Naive thymus-derived CD4-positive, alpha-beta T cell (primary cell): Measurements from ENCODE around the gene CREB5. TPM values are rescaled to one million over a fixed set of nuclear protein-coding genes. Genes with fewer than 3 reads are reported as not detected.

Experiments
- ATAC-seq: fragments of 150-1000 bp; cut with Tn5 transposase; 2 replicates; pipeline ENCODE4 v1.10.0; 2021; ENCODE audit warnings: mild to moderate bottlenecking, moderate library complexity
- CTCF ChIA-PET: fragments of 350-600 bp; sonication (Branson Sonifier 250); formaldehyde crosslinking; loops from one replicate; lab custom pipeline; 2021; ENCODE audit warnings: antibody characterized with exemption; lab: Charles Lee
- POLR2A ChIA-PET: fragments of 350-600 bp; sonication (Branson Sonifier 250); formaldehyde crosslinking; loops from one replicate; lab custom pipeline; 2021; ENCODE audit warnings: antibody characterized with exemption, inconsistent platforms; lab: Charles Lee
- DNase-seq, 9 donors: peaks; one replicate each; pipeline versions ENCODE4 v3.0.0 to v3.0.0-alpha.2; 2020 to 2022; ENCODE audit warnings: mixed read lengths in 1 of 9
- H3K27ac ChIP-seq: one replicate; pipeline ENCODE4 v1.7.0; 2013; ENCODE audit warnings: mild to moderate bottlenecking, low read depth, low read length, moderate library complexity
- H3K27me3 ChIP-seq, 2 donors: one replicate each; pipeline ENCODE4 v1.7.0; 2013; ENCODE audit warnings: low read length in 2 of 2, mild to moderate bottlenecking in 2 of 2, moderate library complexity in 2 of 2; ENCODE audit not compliant: control insufficient read depth in 2 of 2, insufficient read depth in 2 of 2
- H3K36me3 ChIP-seq, 3 experiments: 1 replicate in 2 of 3; 2 replicates in 1 of 3; pipeline ENCODE4 v1.7.0; 2013; ENCODE audit warnings: low read length in 3 of 3, mild to moderate bottlenecking in 3 of 3, moderate library complexity in 1 of 3; ENCODE audit not compliant: insufficient read depth in 3 of 3, control insufficient read depth in 2 of 3
- H3K4me1 ChIP-seq, 2 donors: one replicate each; pipeline ENCODE4 v1.7.0; 2013; ENCODE audit warnings: low read length in 2 of 2, mild to moderate bottlenecking in 2 of 2, moderate library complexity in 1 of 2; ENCODE audit not compliant: control insufficient read depth in 2 of 2, insufficient read depth in 2 of 2
- H3K4me3 ChIP-seq: 2 replicates; pipeline ENCODE4 v1.7.0; 2013; ENCODE audit warnings: mild to moderate bottlenecking, low read length
- H3K9me3 ChIP-seq, 3 experiments: 1 replicate in 2 of 3; 2 replicates in 1 of 3; pipeline ENCODE4 v1.7.0; 2013; ENCODE audit warnings: low read length in 3 of 3; ENCODE audit not compliant: control insufficient read depth in 2 of 3
- H3K27ac Mint-ChIP-seq, 9 donors: one replicate each; pipeline ENCODE4 v1.8.0; 2020 to 2022; ENCODE audit warnings: mixed read lengths in 9 of 9, mild to moderate bottlenecking in 8 of 9, moderate library complexity in 5 of 9, inconsistent platforms in 2 of 9
- H3K27me3 Mint-ChIP-seq, 5 donors: one replicate each; pipeline ENCODE4 v1.8.0; 2021 to 2022; ENCODE audit warnings: mixed read lengths in 5 of 5, mild to moderate bottlenecking in 1 of 5
- H3K36me3 Mint-ChIP-seq, 5 donors: one replicate each; pipeline ENCODE4 v1.8.0; 2020 to 2022; ENCODE audit warnings: mixed read lengths in 5 of 5, mild to moderate bottlenecking in 3 of 5, inconsistent platforms in 1 of 5
- H3K4me1 Mint-ChIP-seq, 7 donors: one replicate each; pipeline ENCODE4 v1.8.0; 2020 to 2022; ENCODE audit warnings: mixed read lengths in 7 of 7, mild to moderate bottlenecking in 3 of 7, inconsistent platforms in 1 of 7
- H3K4me3 Mint-ChIP-seq, 10 donors: one replicate each; pipeline ENCODE4 v1.8.0; 2020 to 2022; ENCODE audit warnings: mild to moderate bottlenecking in 10 of 10, mixed read lengths in 10 of 10, moderate library complexity in 6 of 10, inconsistent platforms in 2 of 10
- H3K9me3 Mint-ChIP-seq, 11 donors: one replicate each; pipeline ENCODE4 v1.8.0; 2020 to 2022; ENCODE audit warnings: mixed read lengths in 11 of 11, mild to moderate bottlenecking in 4 of 11, inconsistent platforms in 1 of 11, moderate library complexity in 1 of 11
- intact Hi-C, 2 donors: fragments of 100-400 bp; cut with micrococcal nuclease; formaldehyde crosslinking; loops; one replicate each; pipeline ENCODE4 v1.15.1; 2023
- polyA plus RNA-seq, 2 donors: library from polyadenylated mRNA; unstranded; fragments of 300-500 nt; fragmentation: Illumina TruSeq; gene quantifications; one replicate each; pipeline ENCODE4 v1.2.3, GENCODE V29; 2021
- total RNA-seq, 6 experiments: library from RNA in 5 of 6; stranded (reverse) in 5 of 6; gene quantifications; 1 replicate in 5 of 6; 2 replicates in 1 of 6; pipeline ENCODE4 v1.2.3 and lab custom pipeline; 2021 to 2026

Gene CREB5
- total and polyA plus RNA-seq, 7 experiments from 2014 or later, result 0.22 to 18.4 (median 3.6) TPM; not detected in 4

- Histone ChIP-seq H3K36me3 (no peaks in the 10 kb centered on the region), H3K27me3 (no peaks in the 10 kb centered on the region), H3K27ac (no peak overlapping the region), H3K4me3 (no peak overlapping the region), H3K9me3 (no peaks in the 10 kb centered on the region), H3K4me1 (no peaks in the 10 kb centered on the region)
- intact Hi-C loops, result no loop called here
- peaks cover 0 to 10% (median 2%) of the 10 kb centered on the region in 11 donors for H3K9me3 Mint-ChIP-seq
- ATAC-seq (no peak), DNase-seq (no peak)
- peaks cover 0 to 3% (median 0%) of the 10 kb centered on the region in 5 donors for H3K36me3 Mint-ChIP-seq
- H3K27me3 Mint-ChIP-seq, result peaks cover 6 to 15% (median 11%) of the 10 kb centered on the region in 5 donors
- POLR2A ChIA-PET, result no interaction called here
- H3K4me3 Mint-ChIP-seq, result no peak overlapping the region
- H3K27ac Mint-ChIP-seq, result no peak overlapping the region
- CTCF ChIA-PET, result no interaction called here
- H3K4me1 Mint-ChIP-seq, result no peaks in the 10 kb centered on the region
These were observed 424.4 kb downstream of the CREB5 start for GRCh38 chr7:28836716-28837115.

GRCh38 chr7:28837216-28837615 lies 424.9 kb downstream of the CREB5 start:
- H3K36me3 Mint-ChIP-seq, result peaks cover 0 to 3% (median 0%) of the 10 kb centered on the region in 5 donors
- ATAC-seq (no peak), DNase-seq (no peak)
- peaks cover 6 to 20% (median 11%) of the 10 kb centered on the region in 5 donors for H3K27me3 Mint-ChIP-seq
- no peak overlapping the region for H3K27ac Mint-ChIP-seq
- no peaks in the 10 kb centered on the region for H3K4me1 Mint-ChIP-seq
- Histone ChIP-seq H3K4me1 (no peaks in the 10 kb centered on the region), H3K36me3 (no peaks in the 10 kb centered on the region), H3K27me3 (no peaks in the 10 kb centered on the region), H3K27ac (no peak overlapping the region), H3K9me3 (no peaks in the 10 kb centered on the region), H3K4me3 (no peak overlapping the region)
- POLR2A ChIA-PET, result no interaction called here
- no peak overlapping the region for H3K4me3 Mint-ChIP-seq
- intact Hi-C loops, result no loop called here
- H3K9me3 Mint-ChIP-seq, result peaks cover 0 to 10% (median 2%) of the 10 kb centered on the region in 11 donors
- CTCF ChIA-PET, result no interaction called here

GRCh38 chr7:28840592-28840995 lies 428.3 kb downstream of the CREB5 start:
- Mint-ChIP-seq H3K27ac (no peak overlapping the region), H3K4me3 (no peak overlapping the region), H3K9me3 (peaks cover 0 to 10% (median 2%) of the 10 kb centered on the region in 11 donors), H3K36me3 (peaks cover 0 to 3% (median 0%) of the 10 kb centered on the region in 5 donors), H3K27me3 (peaks cover 10 to 40% (median 34%) of the 10 kb centered on the region in 5 donors), H3K4me1 (no peaks in the 10 kb centered on the region)
- no peak for ATAC-seq
- intact Hi-C loops, result no loop called here
- CTCF ChIA-PET, result no interaction called here
- no peaks in the 10 kb centered on the region for H3K4me1 ChIP-seq
- no peak overlapping the region for H3K27ac ChIP-seq
- no peak for DNase-seq
- no peaks in the 10 kb centered on the region for H3K9me3 ChIP-seq
- no peaks in the 10 kb centered on the region for H3K36me3 ChIP-seq
- POLR2A ChIA-PET, result no interaction called here
- no peak overlapping the region for H3K4me3 ChIP-seq
- H3K27me3 ChIP-seq, result no peaks in the 10 kb centered on the region

GRCh38 chr7:28841766-28842165 lies 429.4 kb downstream of the CREB5 start:
- no peak overlapping the region for H3K4me3 Mint-ChIP-seq

GRCh38 chr7:28842769-28843295 lies 430.5 kb downstream of the CREB5 start:
- peaks cover 0 to 5% (median 0%) of the 10 kb centered on the region in 11 donors for H3K9me3 Mint-ChIP-seq
- H3K4me3 Mint-ChIP-seq, result no peak overlapping the region
- Histone ChIP-seq H3K9me3 (no peaks in the 10 kb centered on the region), H3K4me3 (no peak overlapping the region), H3K27ac (no peak overlapping the region), H3K36me3 (no peaks in the 10 kb centered on the region), H3K4me1 (no peaks in the 10 kb centered on the region), H3K27me3 (no peaks in the 10 kb centered on the region)
- no peak overlapping the region for H3K27ac Mint-ChIP-seq
- intact Hi-C loops, result no loop called here
- DNase-seq, result no peak
- no peak for ATAC-seq
- ChIA-PET POLR2A (no interaction called here), CTCF (no interaction called here)
- H3K27me3 Mint-ChIP-seq, result peaks cover 10 to 46% (median 43%) of the 10 kb centered on the region in 5 donors
- no peaks in the 10 kb centered on the region for H3K36me3 Mint-ChIP-seq
- no peaks in the 10 kb centered on the region for H3K4me1 Mint-ChIP-seq

More at GRCh38 chr7:28841766-28842165, 429.4 kb downstream of the CREB5 start:
- no peaks in the 10 kb centered on the region for H3K4me1 ChIP-seq
- intact Hi-C loops, result no loop called here
- H3K4me3 ChIP-seq, result no peak overlapping the region
- POLR2A ChIA-PET, result no interaction called here
- Mint-ChIP-seq H3K27me3 (peaks cover 10 to 46% (median 43%) of the 10 kb centered on the region in 5 donors), H3K36me3 (peaks cover 0 to 3% (median 0%) of the 10 kb centered on the region in 5 donors), H3K4me1 (no peaks in the 10 kb centered on the region), H3K27ac (no peak overlapping the region), H3K9me3 (peaks cover 0 to 10% (median 2%) of the 10 kb centered on the region in 11 donors)
- H3K27me3 ChIP-seq, result no peaks in the 10 kb centered on the region
- no peaks in the 10 kb centered on the region for H3K36me3 ChIP-seq
- no peaks in the 10 kb centered on the region for H3K9me3 ChIP-seq
- ATAC-seq, result no peak
- DNase-seq, result no peak
- CTCF ChIA-PET, result no interaction called here
- no peak overlapping the region for H3K27ac ChIP-seq

GRCh38 chr7:28845106-28845505 lies 432.8 kb downstream of the CREB5 start:
- H3K4me3 Mint-ChIP-seq, result no peak overlapping the region
- DNase-seq (no peak), ATAC-seq (no peak)
- peaks cover 12 to 54% (median 50%) of the 10 kb centered on the region in 5 donors for H3K27me3 Mint-ChIP-seq
- H3K4me1 Mint-ChIP-seq, result no peaks in the 10 kb centered on the region
- H3K4me1 ChIP-seq, result no peaks in the 10 kb centered on the region
- intact Hi-C loops, result no loop called here
- peaks cover 0 to 4% (median 0%) of the 10 kb centered on the region in 11 donors for H3K9me3 Mint-ChIP-seq
- H3K27ac ChIP-seq, result no peak overlapping the region
- POLR2A ChIA-PET, result no interaction called here
- H3K27me3 ChIP-seq, result no peaks in the 10 kb centered on the region
- CTCF ChIA-PET, result no interaction called here
- no peak overlapping the region for H3K27ac Mint-ChIP-seq
- H3K36me3 Mint-ChIP-seq, result no peaks in the 10 kb centered on the region
- no peak overlapping the region for H3K4me3 ChIP-seq
- no peaks in the 10 kb centered on the region for H3K9me3 ChIP-seq
- H3K36me3 ChIP-seq, result no peaks in the 10 kb centered on the region

GRCh38 chr7:28847176-28847575 lies 434.9 kb downstream of the CREB5 start:
- no peak for ATAC-seq
- no peak for DNase-seq
- no peaks in the 10 kb centered on the region for H3K9me3 ChIP-seq
- no peaks in the 10 kb centered on the region for H3K36me3 Mint-ChIP-seq
- no peaks in the 10 kb centered on the region for H3K36me3 ChIP-seq
- no peaks in the 10 kb centered on the region for H3K4me1 ChIP-seq
- ChIA-PET POLR2A (no interaction called here), CTCF (no interaction called here)
- no peak overlapping the region for H3K4me3 ChIP-seq
- intact Hi-C loops, result no loop called here
- H3K27me3 Mint-ChIP-seq, result peaks cover 22 to 54% (median 47%) of the 10 kb centered on the region in 5 donors
- no peak overlapping the region for H3K27ac Mint-ChIP-seq
- no peak overlapping the region for H3K27ac ChIP-seq
- no peaks in the 10 kb centered on the region for H3K27me3 ChIP-seq
- H3K4me1 Mint-ChIP-seq, result no peaks in the 10 kb centered on the region
- peaks cover 0 to 4% (median 0%) of the 10 kb centered on the region in 11 donors for H3K9me3 Mint-ChIP-seq
- H3K4me3 Mint-ChIP-seq, result no peak overlapping the region
